T-helper 17 cell (primary cell): Measurements from ENCODE around the gene PHF21B. TPM values are rescaled to one million over a fixed set of nuclear protein-coding genes. Genes with fewer than 3 reads are reported as not detected.
"Not testable (repeated sequence)": the region's sequence is repeated elsewhere in the genome, so short reads cannot be mapped to it uniquely, and the experiment has no call there.

ENCODE experiments used
- ATAC-seq: fragments of 150-1000 bp; cut with Tn5 transposase; 2 replicates; pipeline ENCODE4 v1.10.0; 2021; ENCODE audit warnings: mild to moderate bottlenecking, moderate library complexity
- DNase-seq, 3 donors: peaks; one replicate each; pipeline versions ENCODE4 v3.0.0 to v3.0.0-alpha.2; 2020 to 2021
- H3K9me3 ChIP-seq: one replicate; pipeline ENCODE4 v1.7.0; 2013; ENCODE audit warnings: low read length, mild to moderate bottlenecking; ENCODE audit not compliant: control insufficient read depth, poor library complexity, severe bottlenecking
- H3K27ac Mint-ChIP-seq: one replicate; pipeline ENCODE4 v1.8.0; 2022; ENCODE audit warnings: mild to moderate bottlenecking, moderate library complexity, mixed read lengths
- H3K27me3 Mint-ChIP-seq: one replicate; pipeline ENCODE4 v1.8.0; 2022; ENCODE audit warnings: mixed read lengths
- H3K36me3 Mint-ChIP-seq: one replicate; pipeline ENCODE4 v1.8.0; 2022; ENCODE audit warnings: low read depth, mixed read lengths
- H3K4me1 Mint-ChIP-seq: one replicate; pipeline ENCODE4 v1.8.0; 2022; ENCODE audit warnings: mild to moderate bottlenecking, mixed read lengths
- H3K4me3 Mint-ChIP-seq: one replicate; pipeline ENCODE4 v1.8.0; 2022; ENCODE audit warnings: mild to moderate bottlenecking, moderate library complexity, mixed read lengths
- total RNA-seq, 4 donors: library from RNA in 2 of 4; stranded (reverse) in 2 of 4; gene quantifications; one replicate each; pipeline ENCODE4 v1.2.3 and lab custom pipeline; 2022 to 2026

PHF21B gene
- total RNA-seq, 2 donors from 2014 or later, result not detected

DNA sequence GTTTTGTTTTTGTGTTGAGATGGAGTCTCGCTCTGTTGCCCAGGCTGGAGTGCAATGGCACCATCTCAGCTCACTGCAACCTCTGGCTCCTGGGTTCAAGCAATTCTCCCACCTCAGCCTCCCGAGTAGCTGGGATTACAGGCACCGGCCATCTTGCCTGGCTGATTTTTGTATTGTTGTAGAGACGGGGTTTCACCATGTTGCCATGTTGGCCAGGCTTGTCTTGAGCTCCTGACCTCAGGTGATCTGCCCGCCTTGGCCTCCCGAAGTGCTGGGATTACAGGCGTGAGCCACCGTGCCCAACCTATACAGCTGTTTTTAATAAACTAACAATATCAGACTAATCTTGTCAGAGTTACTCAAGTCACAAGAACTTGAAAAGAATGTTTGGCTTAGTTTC lies 155.2 kb downstream of the PHF21B start:
- not testable (repeated sequence) for H3K9me3 ChIP-seq, H3K27ac Mint-ChIP-seq, H3K27me3 Mint-ChIP-seq, DNase-seq, H3K4me1 Mint-ChIP-seq, H3K36me3 Mint-ChIP-seq, ATAC-seq, H3K4me3 Mint-ChIP-seq

DNA sequence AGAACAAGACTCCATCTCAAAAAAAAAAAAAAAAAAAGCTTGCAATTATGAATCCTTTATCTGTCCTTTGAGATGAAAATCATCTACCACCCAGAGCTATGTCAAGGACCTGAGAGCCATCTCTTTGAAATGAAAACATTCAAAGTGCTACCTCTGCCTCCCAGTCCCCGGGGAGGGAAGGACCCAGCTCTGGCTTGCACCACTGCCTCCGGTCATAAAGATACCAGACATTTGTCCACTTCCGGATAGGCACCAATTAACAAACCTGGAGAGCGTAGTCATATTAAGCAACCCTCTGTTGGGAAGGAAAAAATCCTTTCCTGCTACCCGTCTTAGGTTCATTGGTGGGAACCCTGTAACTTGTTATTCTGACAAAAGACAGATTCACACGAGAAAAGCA lies 158.9 kb downstream of the PHF21B start:
- Mint-ChIP-seq H3K4me3 (no peak overlapping the region), H3K36me3 (no peaks in the 10 kb centered on the region), H3K4me1 (peaks cover 3% of the 10 kb centered on the region), H3K27ac (no peak overlapping the region), H3K27me3 (peaks cover 6% of the 10 kb centered on the region)
- no peak for DNase-seq
- no peaks in the 10 kb centered on the region for H3K9me3 ChIP-seq
- ATAC-seq, result no peak

DNA sequence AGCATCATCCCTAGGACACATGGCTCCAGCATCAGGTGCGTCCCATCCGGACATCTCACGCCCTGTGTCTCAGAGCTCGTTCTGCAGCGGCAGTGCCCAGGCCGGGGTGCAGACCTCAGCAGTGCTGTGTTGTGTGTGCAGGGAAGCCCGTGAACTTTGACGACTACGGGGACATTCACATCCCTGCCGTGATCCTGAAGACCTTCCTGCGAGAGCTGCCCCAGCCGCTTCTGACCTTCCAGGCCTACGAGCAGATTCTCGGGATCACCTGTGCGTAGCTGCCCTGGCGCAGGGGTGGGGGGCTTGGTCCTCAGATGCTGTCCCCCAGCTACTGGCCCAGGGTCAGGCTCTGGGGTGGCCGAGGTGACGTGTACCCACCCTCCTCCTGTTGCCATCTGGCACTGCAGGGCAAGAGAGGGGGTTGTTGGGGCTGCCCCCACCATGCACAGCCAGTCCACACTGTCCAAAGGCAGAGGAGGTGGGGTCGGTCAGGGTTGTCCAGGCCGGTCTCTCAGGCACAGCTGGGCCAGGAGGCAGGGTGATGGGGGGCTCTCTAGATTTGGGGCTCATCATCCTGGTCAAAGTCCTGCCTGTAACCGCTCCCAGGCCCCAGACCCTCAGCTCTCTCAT lies 160.9 kb downstream of the PHF21B start:
- ATAC-seq, result no peak
- DNase-seq, result no peak
- Mint-ChIP-seq H3K36me3 (no peaks in the 10 kb centered on the region), H3K4me3 (no peak overlapping the region), H3K27ac (no peak overlapping the region), H3K4me1 (peaks cover 3% of the 10 kb centered on the region), H3K27me3 (peaks cover 6% of the 10 kb centered on the region)
- H3K9me3 ChIP-seq, result no peaks in the 10 kb centered on the region

DNA sequence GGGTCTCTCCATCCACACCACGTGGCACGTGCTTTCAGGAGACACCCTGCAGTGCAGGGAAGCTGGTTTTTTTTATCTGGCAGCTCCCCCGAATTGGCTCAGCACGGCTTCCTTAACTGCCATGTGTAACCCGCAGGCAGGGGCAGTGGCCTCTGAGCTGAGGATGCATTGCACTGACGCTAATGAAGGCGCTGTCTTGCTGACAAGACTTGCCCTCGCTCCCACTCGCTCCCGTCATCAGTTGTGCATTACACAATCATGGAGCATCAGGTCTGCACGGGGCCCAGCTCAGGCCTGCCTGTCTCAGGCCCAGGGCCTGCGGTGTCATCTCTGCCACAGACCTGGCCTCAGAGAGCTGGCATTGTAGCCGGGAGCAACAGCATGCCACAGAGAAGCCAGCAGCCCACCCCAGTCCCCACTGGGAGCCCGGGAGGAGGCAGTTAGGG lies 161.5 kb downstream of the PHF21B start:
- peaks cover 6% of the 10 kb centered on the region for H3K27me3 Mint-ChIP-seq
- H3K4me1 Mint-ChIP-seq, result peaks cover 3% of the 10 kb centered on the region
- no peak overlapping the region for H3K27ac Mint-ChIP-seq
- no peaks in the 10 kb centered on the region for H3K9me3 ChIP-seq
- ATAC-seq (no peak), DNase-seq (no peak)
- no peak overlapping the region for H3K4me3 Mint-ChIP-seq
- no peaks in the 10 kb centered on the region for H3K36me3 Mint-ChIP-seq

DNA sequence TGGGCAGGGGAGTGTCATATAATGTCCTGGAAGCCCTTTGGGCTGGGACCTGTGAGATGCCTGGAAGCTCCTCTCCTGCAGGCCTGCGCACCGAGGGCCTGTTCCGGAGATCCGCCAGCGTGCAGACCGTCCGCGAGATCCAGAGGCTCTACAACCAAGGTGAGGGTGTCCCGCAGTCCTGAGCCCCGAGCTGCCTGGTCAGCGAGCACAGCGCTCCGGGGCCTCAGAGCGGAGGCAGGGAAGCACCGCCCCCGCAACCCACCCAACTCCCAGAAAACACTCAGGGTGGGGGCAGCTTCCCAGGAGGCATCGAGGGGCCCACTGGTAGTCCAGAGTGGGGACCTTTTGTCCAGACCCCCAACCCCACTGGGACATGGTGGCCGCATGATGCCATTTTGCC lies 161.9 kb downstream of the PHF21B start:
- Mint-ChIP-seq H3K27me3 (peaks cover 6% of the 10 kb centered on the region), H3K36me3 (no peaks in the 10 kb centered on the region), H3K4me3 (no peak overlapping the region), H3K27ac (no peak overlapping the region), H3K4me1 (peaks cover under 1% of the 10 kb centered on the region)
- no peak for ATAC-seq
- H3K9me3 ChIP-seq, result no peaks in the 10 kb centered on the region
- DNase-seq, result no peak

DNA sequence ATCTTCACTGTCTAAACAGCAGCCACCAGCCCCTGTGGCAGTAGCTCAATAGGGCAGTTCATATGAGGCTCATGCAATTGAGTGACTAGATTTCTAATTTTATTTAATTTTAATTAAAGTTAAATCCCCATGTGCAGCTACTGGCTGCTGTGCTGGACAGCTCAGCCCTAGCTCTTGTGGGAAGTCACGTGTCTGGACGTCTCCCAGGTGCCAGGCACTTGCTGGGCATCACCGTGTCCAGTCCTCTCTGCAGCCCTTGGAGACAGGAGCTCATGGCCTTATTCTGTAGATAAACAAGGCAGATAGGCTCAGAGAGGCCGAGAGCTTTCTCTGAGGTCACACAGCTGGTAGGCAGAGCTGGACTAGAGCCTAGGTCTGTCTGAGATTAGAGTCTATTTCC lies 162.4 kb downstream of the PHF21B start:
- no peaks in the 10 kb centered on the region for H3K9me3 ChIP-seq
- peaks cover 6% of the 10 kb centered on the region for H3K27me3 Mint-ChIP-seq
- no peaks in the 10 kb centered on the region for H3K36me3 Mint-ChIP-seq
- no peak for DNase-seq
- no peak for ATAC-seq
- no peaks in the 10 kb centered on the region for H3K4me1 Mint-ChIP-seq
- no peak overlapping the region for H3K27ac Mint-ChIP-seq
- H3K4me3 Mint-ChIP-seq, result no peak overlapping the region

DNA sequence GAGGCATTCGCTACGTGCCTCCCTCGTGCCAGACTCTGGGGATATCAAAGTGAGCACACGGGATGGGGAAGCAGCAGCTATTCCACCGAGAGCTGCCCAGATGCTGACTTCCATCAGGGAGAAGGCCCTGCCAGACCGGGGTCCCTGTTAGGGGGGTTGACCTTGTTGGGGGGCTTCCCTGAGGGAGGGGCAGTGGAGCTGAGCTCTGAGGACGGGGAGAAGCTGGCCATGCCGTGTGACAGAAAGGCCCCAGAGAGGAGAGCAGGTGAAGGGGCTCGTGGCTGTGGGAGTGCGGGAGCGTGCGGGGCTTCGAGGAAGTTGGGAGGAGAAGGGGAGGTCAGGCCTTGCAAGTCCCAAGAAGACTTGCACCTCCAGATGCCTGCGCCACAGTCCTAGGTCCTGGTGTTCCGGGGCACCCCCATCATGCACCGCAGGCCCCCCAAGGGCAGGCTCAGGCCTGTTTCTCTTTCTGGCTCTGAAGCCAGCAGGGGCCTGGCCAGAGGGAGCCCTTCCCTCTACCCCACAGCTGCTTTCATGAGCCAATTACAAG lies 163.0 kb downstream of the PHF21B start:
- Mint-ChIP-seq H3K4me1 (no peaks in the 10 kb centered on the region), H3K4me3 (no peak overlapping the region), H3K27me3 (peaks cover 6% of the 10 kb centered on the region), H3K27ac (no peak overlapping the region), H3K36me3 (no peaks in the 10 kb centered on the region)
- DNase-seq (no peak), ATAC-seq (no peak)
- no peaks in the 10 kb centered on the region for H3K9me3 ChIP-seq

DNA sequence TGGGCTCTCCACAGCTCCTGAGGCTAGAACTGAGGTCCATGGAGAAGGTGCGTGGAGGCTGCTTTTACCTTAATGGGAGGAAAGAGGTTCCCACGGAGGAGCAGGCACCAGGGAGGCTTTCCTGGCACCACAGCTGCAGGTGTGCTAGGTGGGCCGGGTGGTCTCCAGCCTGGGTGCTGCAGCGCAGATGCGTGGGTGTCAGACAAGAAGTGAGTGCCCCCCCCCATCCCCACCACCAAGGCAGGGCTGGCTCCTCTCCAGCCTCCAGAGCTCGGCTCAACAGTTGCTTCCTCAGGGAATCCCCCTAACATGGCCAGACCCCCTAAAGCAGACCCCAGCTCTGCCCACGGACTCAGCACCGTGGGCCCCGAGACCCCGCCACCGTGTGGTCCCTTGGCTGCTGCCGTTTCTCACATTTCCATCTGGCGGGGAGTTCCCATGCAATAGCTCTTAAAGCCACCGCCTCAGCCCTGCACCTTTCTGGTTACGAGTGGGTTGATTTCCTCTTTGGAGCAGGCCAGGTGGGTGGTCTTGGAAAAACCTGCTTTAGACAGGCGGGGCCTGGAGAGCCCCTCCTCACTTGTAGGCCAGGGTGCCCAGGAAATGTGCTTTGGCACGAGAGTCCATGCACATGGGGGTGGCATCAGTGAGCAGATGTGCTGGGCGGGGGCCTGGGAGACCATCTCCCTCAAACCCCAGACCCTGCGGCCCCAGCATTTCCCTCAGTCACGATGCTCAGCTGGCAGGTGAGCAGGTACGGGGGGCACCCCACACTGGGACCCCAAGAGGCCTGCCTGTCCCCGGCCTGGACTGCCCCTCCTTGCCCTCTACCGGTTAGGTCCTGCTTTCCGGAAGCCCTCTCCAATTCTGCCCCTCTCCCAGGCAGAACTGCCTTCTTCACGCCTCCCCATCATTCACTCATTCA lies 163.7 kb downstream of the PHF21B start:
- peaks cover 9% of the 10 kb centered on the region for H3K27me3 Mint-ChIP-seq
- DNase-seq (no peak), ATAC-seq (no peak)
- no peak overlapping the region for H3K27ac Mint-ChIP-seq
- no peak overlapping the region for H3K4me3 Mint-ChIP-seq
- no peaks in the 10 kb centered on the region for H3K9me3 ChIP-seq
- H3K4me1 Mint-ChIP-seq, result no peaks in the 10 kb centered on the region
- no peaks in the 10 kb centered on the region for H3K36me3 Mint-ChIP-seq

DNA sequence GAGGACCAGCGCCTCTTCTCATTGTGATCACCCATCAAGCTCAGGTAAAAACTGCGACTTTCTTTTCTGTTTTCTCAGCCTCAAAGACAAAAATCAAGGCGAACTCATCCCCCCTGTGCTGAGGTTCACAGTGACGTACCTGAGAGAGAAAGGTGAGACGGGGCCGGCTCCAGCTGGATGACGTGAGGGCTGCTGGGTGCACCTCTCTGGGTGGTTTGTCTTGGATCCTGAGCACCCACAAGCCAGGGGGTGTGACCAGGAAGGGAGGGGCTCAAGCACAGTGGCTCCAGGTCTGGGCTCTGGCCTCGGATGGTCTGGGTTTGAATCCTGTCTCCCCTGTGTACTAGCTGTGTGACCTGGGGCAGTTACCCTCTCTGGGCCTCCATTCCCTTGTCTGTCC lies 164.6 kb downstream of the PHF21B start:
- DNase-seq, result no peak
- H3K27ac Mint-ChIP-seq, result no peak overlapping the region

DNA sequence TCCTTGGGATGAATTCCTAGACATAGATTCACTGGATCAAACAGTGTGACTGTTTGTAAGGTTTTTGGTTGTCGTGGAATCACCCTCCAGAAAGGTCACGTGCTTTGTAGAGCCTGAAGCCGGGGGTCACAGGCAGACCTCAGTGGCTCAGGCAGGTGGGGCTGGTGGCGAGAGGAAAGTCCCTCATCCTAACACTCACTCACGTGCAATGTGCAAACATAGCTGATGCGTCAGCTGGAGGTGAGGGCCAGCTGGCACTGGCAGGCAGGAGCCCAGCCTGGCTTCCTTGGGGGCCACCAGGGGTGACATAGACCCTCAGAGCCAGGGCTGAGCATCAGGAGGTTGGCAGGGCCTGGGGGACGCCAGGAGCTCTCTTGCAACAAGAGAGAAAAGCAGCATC lies 167.4 kb downstream of the PHF21B start:
- Mint-ChIP-seq H3K27me3 (peaks cover 12% of the 10 kb centered on the region), H3K36me3 (no peaks in the 10 kb centered on the region), H3K4me3 (no peak overlapping the region), H3K27ac (no peak overlapping the region), H3K4me1 (no peaks in the 10 kb centered on the region)
- H3K9me3 ChIP-seq, result no peaks in the 10 kb centered on the region
- ATAC-seq, result no peak
- no peak for DNase-seq

More for the DNA sequence above, 164.6 kb downstream of the PHF21B start:
- no peaks in the 10 kb centered on the region for H3K9me3 ChIP-seq
- ATAC-seq, result no peak
- Mint-ChIP-seq H3K4me3 (no peak overlapping the region), H3K27me3 (peaks cover 18% of the 10 kb centered on the region), H3K36me3 (no peaks in the 10 kb centered on the region), H3K4me1 (no peaks in the 10 kb centered on the region)

DNA sequence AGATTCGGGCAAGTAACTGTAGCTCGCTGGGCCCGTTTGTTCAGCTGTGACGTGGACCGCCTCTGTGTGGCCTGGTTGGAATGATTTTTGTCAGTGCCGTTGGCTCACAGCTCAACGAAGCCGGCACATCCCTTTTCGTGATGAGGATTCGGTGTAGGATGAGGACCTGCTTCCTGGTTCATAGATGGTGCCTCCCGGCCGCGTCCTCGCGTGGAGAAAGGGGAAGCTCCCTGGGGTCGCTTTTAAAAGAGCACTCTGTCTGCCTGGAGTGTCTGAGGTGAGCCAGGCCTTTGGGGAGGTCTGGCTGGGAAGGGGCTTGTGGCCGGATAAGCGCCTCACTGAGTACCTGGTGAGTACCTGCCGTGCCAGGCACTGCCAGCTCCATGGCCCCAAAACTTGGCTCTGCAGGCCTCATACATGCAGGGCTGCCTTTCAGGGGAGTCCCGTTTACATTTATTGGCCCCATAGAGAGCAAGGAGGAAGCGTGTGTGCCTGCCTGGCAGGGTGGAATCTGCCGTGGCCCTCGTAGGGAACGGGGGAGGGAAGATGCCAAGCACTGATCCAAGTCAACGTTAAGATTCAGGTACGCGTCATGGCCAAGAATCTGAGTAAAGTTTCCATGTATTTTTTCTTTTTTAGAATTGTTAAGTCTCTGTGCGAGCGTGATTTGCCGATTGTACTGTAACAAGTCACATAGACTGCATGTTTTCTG lies 169.0 kb downstream of the PHF21B start:
- no peak overlapping the region for H3K27ac Mint-ChIP-seq
- H3K4me1 Mint-ChIP-seq, result no peaks in the 10 kb centered on the region
- DNase-seq (no peak), ATAC-seq (no peak)
- H3K36me3 Mint-ChIP-seq, result no peaks in the 10 kb centered on the region
- no peak overlapping the region for H3K4me3 Mint-ChIP-seq
- peaks cover 12% of the 10 kb centered on the region for H3K27me3 Mint-ChIP-seq
- H3K9me3 ChIP-seq, result no peaks in the 10 kb centered on the region

DNA sequence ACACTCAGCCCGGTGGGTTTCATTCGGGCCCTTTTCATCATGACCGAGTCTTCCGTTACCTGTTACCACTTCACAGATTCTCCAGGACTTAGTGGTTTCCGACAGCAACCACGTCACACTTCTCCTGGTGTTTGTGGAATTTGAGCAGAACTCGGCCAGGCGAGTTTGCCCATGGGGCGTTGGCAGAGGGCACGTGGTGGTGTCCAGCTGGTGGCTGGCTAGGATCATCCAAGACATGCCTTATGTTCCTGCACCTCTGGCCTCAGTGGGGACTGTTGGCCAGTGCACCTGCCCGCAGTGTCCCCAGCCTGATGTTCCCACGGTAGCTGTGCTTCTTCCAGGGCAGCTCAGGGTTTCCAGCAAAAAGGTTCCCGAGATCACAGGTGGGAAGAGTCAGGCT lies 170.1 kb downstream of the PHF21B start:
- H3K4me1 Mint-ChIP-seq, result no peaks in the 10 kb centered on the region

DNA sequence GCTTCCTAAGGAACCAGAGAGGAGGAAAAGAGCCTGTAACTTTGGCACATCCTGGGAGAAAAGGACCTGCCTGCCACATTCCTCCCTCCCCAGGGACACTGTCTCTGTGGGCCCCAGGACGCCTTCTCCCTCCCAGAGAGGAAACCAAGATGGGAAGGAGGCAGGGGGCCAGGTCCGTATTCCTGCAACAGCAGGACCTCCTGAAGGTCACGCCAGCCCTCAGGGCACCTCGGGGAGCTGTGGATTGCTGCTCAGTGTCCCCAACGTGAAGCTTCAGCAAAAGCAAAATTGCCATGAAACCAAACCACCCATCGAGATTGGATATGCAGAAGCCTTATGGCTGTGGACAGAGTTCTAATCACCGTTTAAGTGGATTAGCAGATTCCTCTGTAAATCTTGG lies 170.7 kb downstream of the PHF21B start:
- no peaks in the 10 kb centered on the region for H3K36me3 Mint-ChIP-seq
- no peak overlapping the region for H3K27ac Mint-ChIP-seq
- H3K4me3 Mint-ChIP-seq, result no peak overlapping the region

More for the DNA sequence above, 170.1 kb downstream of the PHF21B start:
- Mint-ChIP-seq H3K27me3 (peaks cover 12% of the 10 kb centered on the region), H3K27ac (no peak overlapping the region), H3K4me3 (no peak overlapping the region), H3K36me3 (no peaks in the 10 kb centered on the region)
- no peak for DNase-seq
- H3K9me3 ChIP-seq, result no peaks in the 10 kb centered on the region
- ATAC-seq, result no peak

More for the DNA sequence above, 170.7 kb downstream of the PHF21B start:
- Mint-ChIP-seq H3K27me3 (peaks cover 12% of the 10 kb centered on the region), H3K4me1 (no peaks in the 10 kb centered on the region)
- ATAC-seq (no peak), DNase-seq (no peak)
- no peaks in the 10 kb centered on the region for H3K9me3 ChIP-seq
